OCI-LY7 (cell line): ENCODE measurements around the gene MSLN.

ENCODE experiments used
- EZH2phosphoT487 ChIP-seq: fragments of 200-600 bp; sonication (generic); IDR thresholded peaks from 2 replicates; pipeline ENCODE4 v1.6.1; 2018; ENCODE audit warnings: low read depth, borderline replicate concordance, mild to moderate bottlenecking, mixed run types, antibody characterized with exemption, low read length, moderate library complexity, mixed read lengths
- TF ChIP-seq, protein P1 (sequence below): fragments of 200-600 bp; sonication (generic); conservative IDR thresholded peaks from 2 replicates; pipeline ENCODE4 v1.5.1; 2014; ENCODE audit warnings: mild to moderate bottlenecking, antibody characterized with exemption, low read length, moderate library complexity, mixed read lengths

DNA sequence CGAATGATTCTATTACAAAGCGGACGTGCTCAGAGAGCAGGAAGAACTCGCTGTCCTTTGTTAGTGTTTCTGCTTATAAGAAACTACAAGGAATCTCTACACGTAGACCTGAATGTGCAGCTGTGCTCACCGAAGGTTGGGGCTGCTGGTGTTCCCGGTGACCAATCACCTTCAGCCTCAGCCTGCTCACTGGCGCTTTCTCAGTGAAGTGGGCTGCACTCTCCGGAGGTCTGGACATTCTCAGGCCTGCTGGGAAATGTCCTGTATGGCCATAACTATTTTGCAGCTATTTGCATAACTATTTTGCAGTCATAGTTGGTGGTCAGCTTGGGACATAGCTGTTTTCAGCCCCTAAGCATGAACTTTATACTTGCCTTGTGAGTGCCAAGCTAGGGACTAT is 10.0 kb upstream of the MSLN start:
- TF ChIP-seq, protein P1, sequence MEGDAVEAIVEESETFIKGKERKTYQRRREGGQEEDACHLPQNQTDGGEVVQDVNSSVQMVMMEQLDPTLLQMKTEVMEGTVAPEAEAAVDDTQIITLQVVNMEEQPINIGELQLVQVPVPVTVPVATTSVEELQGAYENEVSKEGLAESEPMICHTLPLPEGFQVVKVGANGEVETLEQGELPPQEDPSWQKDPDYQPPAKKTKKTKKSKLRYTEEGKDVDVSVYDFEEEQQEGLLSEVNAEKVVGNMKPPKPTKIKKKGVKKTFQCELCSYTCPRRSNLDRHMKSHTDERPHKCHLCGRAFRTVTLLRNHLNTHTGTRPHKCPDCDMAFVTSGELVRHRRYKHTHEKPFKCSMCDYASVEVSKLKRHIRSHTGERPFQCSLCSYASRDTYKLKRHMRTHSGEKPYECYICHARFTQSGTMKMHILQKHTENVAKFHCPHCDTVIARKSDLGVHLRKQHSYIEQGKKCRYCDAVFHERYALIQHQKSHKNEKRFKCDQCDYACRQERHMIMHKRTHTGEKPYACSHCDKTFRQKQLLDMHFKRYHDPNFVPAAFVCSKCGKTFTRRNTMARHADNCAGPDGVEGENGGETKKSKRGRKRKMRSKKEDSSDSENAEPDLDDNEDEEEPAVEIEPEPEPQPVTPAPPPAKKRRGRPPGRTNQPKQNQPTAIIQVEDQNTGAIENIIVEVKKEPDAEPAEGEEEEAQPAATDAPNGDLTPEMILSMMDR = no peak
- TF ChIP-seq EZH2phosphoT487 = no peak
